HG02884 (cell line): ENCODE results near the gene SIN3A.
A peak's percentile ranks its signal among the peaks of the same experiment; 100 is the strongest.
"Not testable (repeated sequence)": the region's sequence is repeated elsewhere in the genome, so short reads cannot be mapped to it uniquely, and the experiment has no call there.

ENCODE experiments used
- ATAC-seq: cut with Tn5 transposase; IDR thresholded peaks from one replicate; pipeline ENCODE4 v1.9.1; 2021; ENCODE audit warnings: mild to moderate bottlenecking, moderate library complexity; ENCODE audit not compliant: unreplicated experiment

Gene SIN3A

GRCh38 chr15:75450307-75451201, 936 bp downstream of the SIN3A start:
- peak; percentile 15 for ATAC-seq

GRCh38 chr15:75449585-75450306, 1.7 kb downstream of the SIN3A start:
- no peak for ATAC-seq

GRCh38 chr15:75448171-75448570, 3.3 kb downstream of the SIN3A start:
- not testable (repeated sequence) for ATAC-seq

GRCh38 chr15:75446151-75446550, 5.3 kb downstream of the SIN3A start:
- ATAC-seq = no peak

- ATAC-seq = not testable (repeated sequence)
Measured at GRCh38 chr15:75445324-75445723, 6.2 kb downstream of the SIN3A start.

GRCh38 chr15:75443972-75444453, 7.5 kb downstream of the SIN3A start:
- ATAC-seq = not testable (repeated sequence)

- ATAC-seq = no peak
Measured at GRCh38 chr15:75437721-75438120, 13.8 kb downstream of the SIN3A start.

GRCh38 chr15:75436881-75437280, 14.6 kb downstream of the SIN3A start:
- ATAC-seq = no peak

GRCh38 chr15:75431682-75432081, 19.8 kb downstream of the SIN3A start:
- no peak for ATAC-seq

- ATAC-seq = no peak
Measured at GRCh38 chr15:75431270-75431669, 20.2 kb downstream of the SIN3A start.

GRCh38 chr15:75430259-75430658, 21.2 kb downstream of the SIN3A start:
- ATAC-seq = no peak

- ATAC-seq = no peak
Measured at GRCh38 chr15:75428152-75428551, 23.3 kb downstream of the SIN3A start.

- no peak for ATAC-seq
Measured at GRCh38 chr15:75425966-75426500, 25.5 kb downstream of the SIN3A start.

- no peak for ATAC-seq
Measured at GRCh38 chr15:75422554-75422953, 28.9 kb downstream of the SIN3A start.

- ATAC-seq = no peak
Measured at GRCh38 chr15:75420698-75421097, 30.8 kb downstream of the SIN3A start.

- no peak for ATAC-seq
Measured at GRCh38 chr15:75416584-75416983, 34.9 kb downstream of the SIN3A start.

GRCh38 chr15:75410196-75410595, 41.3 kb downstream of the SIN3A start:
- ATAC-seq = no peak

GRCh38 chr15:75407083-75407482, 44.4 kb downstream of the SIN3A start:
- ATAC-seq = no peak

- no peak for ATAC-seq
Measured at GRCh38 chr15:75403892-75404291, 47.6 kb downstream of the SIN3A start.

GRCh38 chr15:75397494-75397893, 54.0 kb downstream of the SIN3A start:
- no peak for ATAC-seq

GRCh38 chr15:75389791-75390382, 61.6 kb downstream of the SIN3A start:
- no peak for ATAC-seq
